ENCODE data around the gene GYG2.
"Not testable (repeated sequence)": the region's sequence is repeated elsewhere in the genome, so short reads cannot be mapped to it uniquely, and the experiment has no call there.

GRCh38 chrX:2804106-2804843 is 24.5 kb upstream of the GYG2 start:
- TF ChIP-seq CTCF, POLR2AphosphoS5, POLR2A (IDR thresholded peaks at IDR 0.05): not testable (repeated sequence)

All from prostate gland (tissue), 2 donors.